Heart right ventricle (tissue), 16 donors: ENCODE results near the gene AP4M1. TPM values are rescaled to one million over a fixed set of nuclear protein-coding genes. Genes with fewer than 3 reads are reported as not detected.

ENCODE experiments used
- ATAC-seq, 8 donors: fragments of 200-7000 bp; cut with Tn5 transposase; one replicate each; pipeline ENCODE4 v1.9.1; 2020; ENCODE audit warnings: mild to moderate bottlenecking in 8 of 8, moderate library complexity in 8 of 8, moderate number of reproducible peaks in 1 of 8
- DNase-seq, 2 donors: peaks; one replicate each; pipeline ENCODE4 v3.0.0-alpha.2; 2020
- H3K27ac ChIP-seq, 10 donors: fragments of 200-600 bp; sonication (generic) in 2 of 10; one replicate each; pipeline versions ENCODE4 v1.5.0 to v1.8.0; 2020 to 2022; ENCODE audit warnings: mild to moderate bottlenecking in 3 of 10
- H3K27me3 ChIP-seq, 7 donors: fragments of 200-600 bp; one replicate each; pipeline ENCODE4 v1.8.0; 2021 to 2022; ENCODE audit warnings: mild to moderate bottlenecking in 2 of 7
- H3K36me3 ChIP-seq, 9 donors: fragments of 200-600 bp; sonication (generic) in 1 of 9; one replicate each; pipeline versions ENCODE4 v1.5.0 to v1.8.0; 2020 to 2022; ENCODE audit warnings: mild to moderate bottlenecking in 2 of 9
- H3K4me1 ChIP-seq, 9 donors: fragments of 200-600 bp; sonication (generic) in 1 of 9; one replicate each; pipeline versions ENCODE4 v1.5.0 to v1.8.0; 2020 to 2022; ENCODE audit warnings: mild to moderate bottlenecking in 4 of 9
- H3K4me3 ChIP-seq, 10 donors: fragments of 200-600 bp; sonication (generic) in 2 of 10; one replicate each; pipeline versions ENCODE4 v1.5.0 to v1.8.0; 2020 to 2022; ENCODE audit warnings: mild to moderate bottlenecking in 7 of 10, moderate library complexity in 2 of 10
- H3K9me3 ChIP-seq, 11 donors: fragments of 200-600 bp in 10 of 11; sonication (generic) in 2 of 11; one replicate each; pipeline versions ENCODE4 v1.5.0 to v1.8.0; 2013 to 2022; ENCODE audit warnings: mild to moderate bottlenecking in 2 of 11, control low read depth in 1 of 11, moderate library complexity in 1 of 11
- WGBS, 2 donors: extraction: QIAGEN DNeasy Blood & Tissue Kit; methylation state at CpG; one replicate each; pipeline ENCODE4 v1.1.7; 2013; ENCODE audit warnings: inconsistent platforms in 1 of 2; 5-methylcytosine and 5-hydroxymethylcytosine counted together
- intact Hi-C, 10 donors: fragments of 100-400 bp; cut with DNase I; formaldehyde crosslinking; loops; one replicate each; pipeline versions ENCODE4 v1.11.1 to v1.14.2; 2022
- polyA plus RNA-seq, 2 donors: library from polyadenylated mRNA; stranded (reverse); fragments of 200-250 nt; gene quantifications; one replicate each; pipeline ENCODE4 v1.2.3, GENCODE V29; 2013
- total RNA-seq, 10 donors: library from RNA; stranded (reverse); fragmentation: NEBNext Ultra II Directional in 3 of 10; extraction: Animal tissue kit (Norgen Biotek cat#: 25700) in 3 of 10; gene quantifications; one replicate each; pipeline versions ENCODE4 v1.2.1 to v1.2.4, GENCODE V29; 2021 to 2023
- TF ChIP-seq, protein P1 (sequence below), 9 donors: fragments of 200-600 bp; sonication (generic) in 2 of 9; IDR thresholded peaks; one replicate each; pipeline versions ENCODE4 v1.5.0 to v1.8.0; 2021 to 2022; ENCODE audit warnings: antibody characterized with exemption in 9 of 9, mild to moderate bottlenecking in 5 of 9, moderate library complexity in 1 of 9
- donor health status: Arrhythmogenic right ventricular cardiomyopathy.
- donor health status: ischemic (EF 13 %, LVEDD 7.1; RV severe dilation, severe dysfunction).
- donor health status: healthy with polysubstance abuse.
- donor health status: DM: no; HTN: yes; CAD: no.
- donor health status: DM: no; HTN: no; CAD: no.
- donor health status: ischemic (EF 25% LVEDD 6.9; RV normal size, moderate dysfunction).
- donor health status: ischemic (EF 25% LVEDD 5.7; RV mildly dilated, moderate dysfunction).
- donor health status: healthy.
- donor health status: DM: yes; HTN: yes; CAD: no.
- donor health status: Ischemic cardiomyopathy.
- donor health status: ischemic (EF 35%, LVEDD 5.7; RV mildly dilated, moderate dysfunction).
- donor health status: nonischemic (EF 11% LVEDD 7.7; RV severe dilation, severe dysfunction).
- donor health status: DM: yes; HTN: yes; CAD: no.
- donor health status: PGD.
- donor health status: ischemic (EF 29% LVEDD 5.4; RV normal size, mild dysfunction).
- donor health status: nonischemic (EF 23%, LVEDD 6.1; RV moderate dilation, normal function).

AP4M1 gene
- total and polyA plus RNA-seq, 12 donors: 8.4 to 20.6 (median 11.1) TPM

DNA sequence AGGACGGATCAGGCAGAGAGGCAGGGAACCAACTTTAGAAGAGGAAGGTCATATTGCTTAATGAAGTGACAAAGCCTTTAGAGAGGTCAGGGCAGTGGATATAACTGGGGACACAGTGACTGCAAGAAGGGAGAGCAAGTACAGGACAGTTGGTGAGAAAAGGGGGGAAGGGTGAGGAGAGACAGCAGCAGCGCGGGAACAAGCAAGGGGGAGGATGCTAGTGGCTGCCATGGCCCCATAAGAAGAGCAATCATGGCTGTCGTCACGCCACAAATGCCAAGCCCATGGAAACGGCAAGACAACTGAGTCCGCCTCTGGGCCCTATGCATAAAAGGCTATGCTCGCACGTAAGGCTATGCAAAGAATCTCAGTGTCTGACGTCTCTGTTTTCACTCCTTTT, 29.0 kb upstream of the AP4M1 start:
- Histone ChIP-seq H3K4me3 (no peak overlapping the region), H3K9me3 (peaks cover 2 to 46% (median 32%) of the 10 kb centered on the region in 11 donors), H3K4me1 (no peaks in the 10 kb centered on the region), H3K27me3 (no peaks in the 10 kb centered on the region), H3K36me3 (peaks cover 33 to 100% (median 89%) of the 10 kb centered on the region in 9 donors), H3K27ac (no peak overlapping the region)
- no peak for ATAC-seq
- intact Hi-C loops: no loop called here
- TF ChIP-seq, protein P1, sequence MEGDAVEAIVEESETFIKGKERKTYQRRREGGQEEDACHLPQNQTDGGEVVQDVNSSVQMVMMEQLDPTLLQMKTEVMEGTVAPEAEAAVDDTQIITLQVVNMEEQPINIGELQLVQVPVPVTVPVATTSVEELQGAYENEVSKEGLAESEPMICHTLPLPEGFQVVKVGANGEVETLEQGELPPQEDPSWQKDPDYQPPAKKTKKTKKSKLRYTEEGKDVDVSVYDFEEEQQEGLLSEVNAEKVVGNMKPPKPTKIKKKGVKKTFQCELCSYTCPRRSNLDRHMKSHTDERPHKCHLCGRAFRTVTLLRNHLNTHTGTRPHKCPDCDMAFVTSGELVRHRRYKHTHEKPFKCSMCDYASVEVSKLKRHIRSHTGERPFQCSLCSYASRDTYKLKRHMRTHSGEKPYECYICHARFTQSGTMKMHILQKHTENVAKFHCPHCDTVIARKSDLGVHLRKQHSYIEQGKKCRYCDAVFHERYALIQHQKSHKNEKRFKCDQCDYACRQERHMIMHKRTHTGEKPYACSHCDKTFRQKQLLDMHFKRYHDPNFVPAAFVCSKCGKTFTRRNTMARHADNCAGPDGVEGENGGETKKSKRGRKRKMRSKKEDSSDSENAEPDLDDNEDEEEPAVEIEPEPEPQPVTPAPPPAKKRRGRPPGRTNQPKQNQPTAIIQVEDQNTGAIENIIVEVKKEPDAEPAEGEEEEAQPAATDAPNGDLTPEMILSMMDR (IDR thresholded peaks at IDR 0.05): no peak
- 96 to 98% methylated on average over 10 of the region's 10 CpGs for WGBS, 2 donors
- no peak for DNase-seq

GRCh38 chr7:100074841-100075240, 26.6 kb upstream of the AP4M1 start:
- no peaks in the 10 kb centered on the region for H3K27me3 ChIP-seq
- peaks cover 2 to 40% (median 32%) of the 10 kb centered on the region in 11 donors for H3K9me3 ChIP-seq
- TF ChIP-seq, protein P1 (IDR thresholded peaks at IDR 0.05): no peak
- WGBS, 2 donors: 96% methylated on average over 7 of the region's 7 CpGs
- H3K4me3 ChIP-seq: no peak overlapping the region
- ATAC-seq: no peak
- H3K27ac ChIP-seq: no peak overlapping the region
- intact Hi-C loops: no loop called here
- DNase-seq: no peak
- peaks cover 29 to 100% (median 84%) of the 10 kb centered on the region in 9 donors for H3K36me3 ChIP-seq
- H3K4me1 ChIP-seq: peaks cover 0 to 18% (median 10%) of the 10 kb centered on the region in 9 donors

- Histone ChIP-seq H3K4me1 (peaks cover 5 to 23% (median 16%) of the 10 kb centered on the region in 9 donors), H3K27me3 (no peaks in the 10 kb centered on the region), H3K27ac (no peak overlapping the region), H3K9me3 (peaks cover 2 to 34% (median 26%) of the 10 kb centered on the region in 11 donors), H3K36me3 (peaks cover 24 to 99% (median 78%) of the 10 kb centered on the region in 9 donors), H3K4me3 (no peak overlapping the region)
- intact Hi-C loops: no loop called here
- DNase-seq (no peak), ATAC-seq (no peak)
- WGBS, 2 donors: 93 to 98% methylated on average over 6 of the region's 6 CpGs
- TF ChIP-seq, protein P1 (IDR thresholded peaks at IDR 0.05): no peak
These were observed 26.0 kb upstream of the AP4M1 start for GRCh38 chr7:100075418-100075817.

DNA sequence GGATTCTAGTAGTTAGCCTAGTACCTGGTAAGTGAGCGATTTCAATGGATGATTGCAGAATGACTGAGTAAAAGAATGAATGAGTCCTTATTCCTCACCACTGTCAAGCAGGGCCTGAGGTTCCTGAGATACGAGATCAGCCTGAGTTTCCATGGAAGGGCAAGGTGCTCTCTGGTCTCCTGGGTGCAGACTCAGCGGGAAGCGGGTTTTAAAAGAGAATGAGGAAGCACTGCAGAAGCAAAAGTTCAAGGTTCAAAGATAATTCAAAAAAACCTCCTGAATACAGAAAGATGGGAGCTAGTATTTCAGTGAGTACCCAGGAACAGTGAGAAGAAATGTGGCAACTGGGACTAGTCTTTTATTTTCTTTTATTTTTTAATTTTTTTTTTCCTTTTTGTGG, 24.2 kb upstream of the AP4M1 start:
- peaks cover 7 to 33% (median 25%) of the 10 kb centered on the region in 9 donors for H3K4me1 ChIP-seq
- peaks cover 11 to 81% (median 60%) of the 10 kb centered on the region in 9 donors for H3K36me3 ChIP-seq
- H3K27me3 ChIP-seq: no peaks in the 10 kb centered on the region
- DNase-seq (no peak), ATAC-seq (no peak)
- H3K27ac ChIP-seq: no peak overlapping the region
- TF ChIP-seq, protein P1 (IDR thresholded peaks at IDR 0.05): no peak
- intact Hi-C loops: no loop called here
- H3K9me3 ChIP-seq: peaks cover 0 to 16% (median 8%) of the 10 kb centered on the region in 11 donors
- 92 to 97% methylated on average over 4 of the region's 4 CpGs for WGBS, 2 donors
- H3K4me3 ChIP-seq: no peak overlapping the region
